Measurements from ENCODE around the gene MRPS34.
"Not testable (repeated sequence)": the region's sequence is repeated elsewhere in the genome, so short reads cannot be mapped to it uniquely, and the experiment has no call there.

The MRPS34 gene

GRCh38 chr16:1772908-1773702 lies at the start of gene MRPS34:
Gene MRPS34, minus strand, starts transcription at chr16:1773134. Its CDS starts 15 bp downstream, at chr16:1773119.
- peak; percentile 87 for DNase-seq

- DNase-seq = no peak
Measured at GRCh38 chr16:1821861-1822611, 49.1 kb upstream of the MRPS34 start.

GRCh38 chr16:1820946-1821290 lies 48.0 kb upstream of the MRPS34 start:
- DNase-seq = no peak

GRCh38 chr16:1820096-1820945 lies 47.4 kb upstream of the MRPS34 start:
- DNase-seq = no peak

- no peak for DNase-seq
Measured at GRCh38 chr16:1819611-1820010, 46.7 kb upstream of the MRPS34 start.

- no peak for DNase-seq
Measured at GRCh38 chr16:1818873-1819525, 46.1 kb upstream of the MRPS34 start.

- no peak for DNase-seq
Measured at GRCh38 chr16:1818204-1818872, 45.4 kb upstream of the MRPS34 start.

GRCh38 chr16:1817716-1818115 lies 44.8 kb upstream of the MRPS34 start:
- no peak for DNase-seq

- no peak for DNase-seq
Measured at GRCh38 chr16:1817276-1817589, 44.3 kb upstream of the MRPS34 start.

GRCh38 chr16:1816396-1817275 lies 43.7 kb upstream of the MRPS34 start:
- DNase-seq = no peak

GRCh38 chr16:1815461-1815860 lies 42.5 kb upstream of the MRPS34 start:
- no peak for DNase-seq

- DNase-seq = peak; percentile 48
Measured at GRCh38 chr16:1812732-1813163, 39.8 kb upstream of the MRPS34 start.

GRCh38 chr16:1810536-1810935 lies 37.6 kb upstream of the MRPS34 start:
- no peak for DNase-seq

- DNase-seq = no peak
Measured at GRCh38 chr16:1810106-1810505, 37.2 kb upstream of the MRPS34 start.

- DNase-seq = no peak
Measured at GRCh38 chr16:1809281-1809801, 36.4 kb upstream of the MRPS34 start.

GRCh38 chr16:1808691-1809090 lies 35.8 kb upstream of the MRPS34 start:
- DNase-seq = no peak

GRCh38 chr16:1807626-1808025 lies 34.7 kb upstream of the MRPS34 start:
- no peak for DNase-seq

GRCh38 chr16:1800701-1801100 lies 27.8 kb upstream of the MRPS34 start:
- no peak for DNase-seq

GRCh38 chr16:1799263-1799662 lies 26.3 kb upstream of the MRPS34 start:
- DNase-seq = not testable (repeated sequence)

- no peak for DNase-seq
Measured at GRCh38 chr16:1794908-1795666, 22.2 kb upstream of the MRPS34 start.
